Right lobe of liver (tissue), 6 donors: ENCODE measurements around the gene RPTOR. TPM values are rescaled to one million over a fixed set of nuclear protein-coding genes. Genes with fewer than 3 reads are reported as not detected.
"Not testable (repeated sequence)": the region's sequence is repeated elsewhere in the genome, so short reads cannot be mapped to it uniquely, and the experiment has no call there.

ENCODE experiments used
- ATAC-seq, 4 donors: fragments of 200-7000 bp; cut with Tn5 transposase; one replicate each; pipeline ENCODE4 v1.9.1; 2020; ENCODE audit warnings: mild to moderate bottlenecking in 4 of 4, moderate library complexity in 4 of 4
- DNase-seq, 3 donors: peaks; one replicate each; pipeline ENCODE4 v3.0.0-alpha.2; 2020
- H3K27ac ChIP-seq, 3 donors: fragments of 200-600 bp; one replicate each; pipeline ENCODE4 v1.8.0; 2022
- H3K27me3 ChIP-seq, 2 donors: fragments of 200-600 bp; one replicate each; pipeline ENCODE4 v1.8.0; 2022
- H3K36me3 ChIP-seq, 4 donors: fragments of 200-600 bp; sonication (generic) in 1 of 4; one replicate each; pipeline versions ENCODE4 v1.5.1 to v1.8.0; 2017 to 2022; ENCODE audit warnings: control low read depth in 1 of 4
- H3K4me1 ChIP-seq, 4 donors: fragments of 200-600 bp; sonication (generic) in 1 of 4; one replicate each; pipeline versions ENCODE4 v1.5.1 to v1.8.0; 2017 to 2022; ENCODE audit warnings: control low read depth in 1 of 4
- H3K4me3 ChIP-seq, 3 donors: fragments of 200-600 bp; one replicate each; pipeline ENCODE4 v1.8.0; 2022
- H3K9me3 ChIP-seq, 4 donors: fragments of 200-600 bp; sonication (generic) in 1 of 4; one replicate each; pipeline versions ENCODE4 v1.5.1 to v1.8.0; 2017 to 2022; ENCODE audit warnings: control low read depth in 1 of 4
- CTCF ChIP-seq, 4 donors: fragments of 200-600 bp in 3 of 4; fragments of 450-650 bp in 1 of 4; IDR thresholded peaks; one replicate each; pipeline versions ENCODE4 v1.5.1 to v1.8.0; 2016 to 2022; ENCODE audit warnings: antibody characterized with exemption in 4 of 4, mild to moderate bottlenecking in 2 of 4
- POLR2A ChIP-seq: fragments of 450-650 bp; IDR thresholded peaks from one replicate; pipeline ENCODE4 v1.6.1; 2017; ENCODE audit warnings: antibody characterized with exemption, mild to moderate bottlenecking
- whole genome bisulfite sequencing: methylation state at CpG from one replicate; pipeline ENCODE4 v1.1.6; 2018; ENCODE audit warnings: low coverage, low lambda C conversion rate; ENCODE audit not compliant: insufficient coverage; ENCODE audit errors: missing lambda C conversion rate; 5-methylcytosine and 5-hydroxymethylcytosine counted together
- intact Hi-C, 2 donors: fragments of 100-400 bp; cut with DNase I; formaldehyde crosslinking; loops; one replicate each; pipeline versions ENCODE4 v1.11.2 to v1.14.1; 2022
- total RNA-seq, 6 experiments: library from RNA; depleted of rRNA in 2 of 6; stranded (reverse); fragments of >200 nt in 2 of 6; fragmentation: NEBNext Ultra II Directional in 3 of 6; extraction: Animal tissue kit (Norgen Biotek cat#: 25700) in 3 of 6; gene quantifications; one replicate each; pipeline versions ENCODE4 v1.1.0 to v1.2.4, GENCODE V29; 2016 to 2023
- donor health status: DM: no; HTN: yes; CAD: no.
- donor health status: DM: no; HTN: no; CAD: no.
- donor health status: DM: no; HTN: no; CAD: no.
- donor health status: DM: no; HTN: yes; CAD: no.
- donor health status: DM: no; HTN: yes; CAD: no.

Gene RPTOR
- total RNA-seq, 6 experiments from 2014 or later = 13.1 to 24.0 (median 15.5) TPM

GRCh38 chr17:80795754-80796153 lies 251.1 kb downstream of the RPTOR start:
- no peaks in the 10 kb centered on the region for H3K9me3 ChIP-seq
- peak; percentile 52 to 71 (median 71) for DNase-seq
- TF ChIP-seq CTCF (IDR thresholded peaks at IDR 0.05) (no peak), POLR2A (no peak)
- H3K4me3 ChIP-seq = no peak overlapping the region
- ATAC-seq = peak; percentile 62 to 93 (median 67)
- H3K27ac ChIP-seq = no peak overlapping the region
- H3K27me3 ChIP-seq = no peaks in the 10 kb centered on the region
- H3K4me1 ChIP-seq = no peaks in the 10 kb centered on the region
- peaks cover 0 to 6% (median 0%) of the 10 kb centered on the region in 4 donors for H3K36me3 ChIP-seq
- intact Hi-C loops = no loop called here
- 56% methylated on average over 6 of the region's 14 CpGs for WGBS

- H3K4me3 ChIP-seq = no peak overlapping the region
- ATAC-seq (no peak), DNase-seq (no peak)
- H3K27me3 ChIP-seq = no peaks in the 10 kb centered on the region
- no peaks in the 10 kb centered on the region for H3K9me3 ChIP-seq
- WGBS = 93% methylated on average over 3 of the region's 9 CpGs
- intact Hi-C loops = no loop called here
- TF ChIP-seq CTCF (IDR thresholded peaks at IDR 0.05) = no peak
- TF ChIP-seq POLR2A = no peak
- H3K36me3 ChIP-seq = peaks cover 0 to 6% (median 0%) of the 10 kb centered on the region in 4 donors
- H3K27ac ChIP-seq = no peak overlapping the region
- H3K4me1 ChIP-seq = no peaks in the 10 kb centered on the region
These were observed 251.8 kb downstream of the RPTOR start for GRCh38 chr17:80796430-80796861.

GRCh38 chr17:80797222-80797621 lies 252.6 kb downstream of the RPTOR start:
- ATAC-seq, H3K27me3 ChIP-seq, H3K27ac ChIP-seq, H3K9me3 ChIP-seq, H3K4me3 ChIP-seq, H3K4me1 ChIP-seq, DNase-seq, intact Hi-C loops, H3K36me3 ChIP-seq: not testable (repeated sequence)
- 100% methylated on average over 5 of the region's 5 CpGs for WGBS

- ATAC-seq (no peak), DNase-seq (peak in 1 of 3 donors; percentile 39)
- H3K4me1 ChIP-seq = no peaks in the 10 kb centered on the region
- no peaks in the 10 kb centered on the region for H3K27me3 ChIP-seq
- WGBS = 100% methylated on average over 1 of the region's 18 CpGs
- TF ChIP-seq CTCF (IDR thresholded peaks at IDR 0.05) (no peak), POLR2A (no peak)
- H3K36me3 ChIP-seq = peaks cover 0 to 6% (median 0%) of the 10 kb centered on the region in 4 donors
- no peak overlapping the region for H3K4me3 ChIP-seq
- H3K9me3 ChIP-seq = no peaks in the 10 kb centered on the region
- no peak overlapping the region for H3K27ac ChIP-seq
- intact Hi-C loops = no loop called here
These were observed 253.3 kb downstream of the RPTOR start for GRCh38 chr17:80797741-80798594.
